ENCODE results near the gene RAB7A. TPM values are rescaled to one million over a fixed set of nuclear protein-coding genes. Genes with fewer than 3 reads are reported as not detected.
A peak's percentile ranks its signal among the peaks of the same experiment; 100 is the strongest.
"Not testable (repeated sequence)": the region's sequence is repeated elsewhere in the genome, so short reads cannot be mapped to it uniquely, and the experiment has no call there.

Gene RAB7A
- total and polyA plus RNA-seq, 7 donors = 206 to 410 (median 316) TPM

DNA sequence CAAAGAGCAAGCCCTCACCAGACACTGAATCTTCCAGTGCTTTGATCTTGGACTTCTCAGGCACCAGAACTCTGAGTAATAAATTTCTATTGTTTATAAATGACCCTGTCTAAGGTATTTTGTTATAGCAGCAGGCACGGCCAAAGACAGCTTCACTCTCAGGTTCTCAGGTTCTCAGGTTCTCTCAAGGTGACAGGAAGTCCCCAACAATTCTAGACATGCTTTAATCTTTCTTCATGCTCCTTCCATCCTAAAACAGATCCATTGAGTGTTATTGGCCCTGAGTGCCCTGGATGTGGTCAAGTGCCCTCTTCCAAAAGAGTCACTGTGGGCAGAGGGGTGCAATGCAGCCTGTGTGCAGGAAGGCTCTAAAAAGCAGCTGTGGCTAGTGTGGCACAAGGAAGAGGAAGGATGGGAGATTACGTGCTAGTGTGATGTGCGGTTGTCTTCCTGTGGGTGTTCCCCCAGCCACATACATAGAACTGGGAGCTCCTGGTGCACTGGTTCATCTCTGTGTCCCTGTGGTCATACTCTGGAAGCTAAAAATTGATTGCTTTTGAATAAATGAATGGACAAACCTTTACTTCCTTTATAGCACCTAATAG lies 11.0 kb upstream of the RAB7A start:
- TF ChIP-seq, protein P1, sequence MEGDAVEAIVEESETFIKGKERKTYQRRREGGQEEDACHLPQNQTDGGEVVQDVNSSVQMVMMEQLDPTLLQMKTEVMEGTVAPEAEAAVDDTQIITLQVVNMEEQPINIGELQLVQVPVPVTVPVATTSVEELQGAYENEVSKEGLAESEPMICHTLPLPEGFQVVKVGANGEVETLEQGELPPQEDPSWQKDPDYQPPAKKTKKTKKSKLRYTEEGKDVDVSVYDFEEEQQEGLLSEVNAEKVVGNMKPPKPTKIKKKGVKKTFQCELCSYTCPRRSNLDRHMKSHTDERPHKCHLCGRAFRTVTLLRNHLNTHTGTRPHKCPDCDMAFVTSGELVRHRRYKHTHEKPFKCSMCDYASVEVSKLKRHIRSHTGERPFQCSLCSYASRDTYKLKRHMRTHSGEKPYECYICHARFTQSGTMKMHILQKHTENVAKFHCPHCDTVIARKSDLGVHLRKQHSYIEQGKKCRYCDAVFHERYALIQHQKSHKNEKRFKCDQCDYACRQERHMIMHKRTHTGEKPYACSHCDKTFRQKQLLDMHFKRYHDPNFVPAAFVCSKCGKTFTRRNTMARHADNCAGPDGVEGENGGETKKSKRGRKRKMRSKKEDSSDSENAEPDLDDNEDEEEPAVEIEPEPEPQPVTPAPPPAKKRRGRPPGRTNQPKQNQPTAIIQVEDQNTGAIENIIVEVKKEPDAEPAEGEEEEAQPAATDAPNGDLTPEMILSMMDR (IDR thresholded peaks at IDR 0.05) = no peak
- no peak for ATAC-seq
- no peak overlapping the region for H3K4me3 ChIP-seq
- H3K27ac ChIP-seq = no peak overlapping the region
- DNase-seq = no peak
- no peaks in the 10 kb centered on the region for H3K27me3 ChIP-seq (ENCODE audit: insufficient read depth in 3 of 3, low read length in 2 of 3)
- WGBS, 3 donors = 85 to 89% (median 85%) methylated on average over 3 of the region's 3 CpGs
- H3K36me3 ChIP-seq (ENCODE audit: insufficient read depth in 1 of 2, low read depth in 1 of 2) = no peaks in the 10 kb centered on the region
- intact Hi-C loops (cut with DNase I) = no loop called here
- no peaks in the 10 kb centered on the region for H3K9me3 ChIP-seq
- H3K4me1 ChIP-seq = no peaks in the 10 kb centered on the region

DNA sequence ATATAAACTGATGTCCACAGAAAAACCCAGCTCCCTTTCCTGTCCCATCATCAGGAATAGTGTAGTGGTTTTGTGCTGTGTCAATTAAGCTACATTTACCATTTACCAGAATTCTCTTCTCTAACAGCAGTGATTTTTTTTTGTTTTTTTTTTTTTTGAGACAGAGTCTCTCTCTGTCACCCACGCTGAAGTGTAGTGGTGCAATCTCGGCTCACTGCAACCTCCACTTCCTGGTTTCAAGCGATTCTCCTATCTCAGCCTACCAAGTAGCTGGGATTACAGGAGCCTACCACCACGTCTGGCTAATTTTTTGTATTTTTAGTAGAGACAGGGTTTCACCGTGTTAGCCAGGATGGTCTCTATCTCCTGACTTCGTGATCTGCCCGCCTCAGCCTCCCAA lies 7.1 kb upstream of the RAB7A start:
- H3K4me3 ChIP-seq, ATAC-seq: not testable (repeated sequence)
- 78 to 83% (median 80%) methylated on average over 7 of the region's 7 CpGs for WGBS, 3 donors

DNA sequence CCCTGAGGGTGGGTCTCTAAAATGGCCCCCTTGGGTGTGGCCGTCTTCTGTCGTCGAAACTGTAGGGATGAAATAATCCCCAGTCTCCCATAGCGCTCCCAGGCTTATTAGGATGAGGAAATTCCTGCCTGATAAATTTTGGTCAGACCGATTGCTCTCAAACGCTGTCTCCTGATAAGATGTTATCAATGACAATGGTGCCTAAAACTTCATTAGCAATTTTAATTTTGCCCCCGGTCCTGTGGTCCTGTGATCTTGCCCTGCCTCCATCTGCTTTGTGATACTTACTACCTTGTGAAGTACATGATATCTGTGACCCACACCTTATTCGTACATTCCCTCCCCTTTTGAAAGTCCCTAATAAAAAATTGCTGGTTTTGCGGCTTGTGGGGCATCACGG lies 5.1 kb upstream of the RAB7A start:
- DNase-seq (no peak), ATAC-seq (no peak)
- TF ChIP-seq, protein P1 (IDR thresholded peaks at IDR 0.05) = no peak
- WGBS, 3 donors = 44 to 47% (median 44%) methylated on average over 10 of the region's 10 CpGs
- no peaks in the 10 kb centered on the region for H3K27me3 ChIP-seq (ENCODE audit: insufficient read depth in 3 of 3, low read length in 2 of 3)
- intact Hi-C loops (cut with DNase I) = no loop called here
- no peak overlapping the region for H3K4me3 ChIP-seq
- no peaks in the 10 kb centered on the region for H3K36me3 ChIP-seq (ENCODE audit: insufficient read depth in 1 of 2, low read depth in 1 of 2)
- no peaks in the 10 kb centered on the region for H3K9me3 ChIP-seq
- H3K4me1 ChIP-seq = peaks cover 5% of the 10 kb centered on the region
- no peak overlapping the region for H3K27ac ChIP-seq

More for the DNA sequence above, 7.1 kb upstream of the RAB7A start:
- H3K36me3 ChIP-seq (ENCODE audit: insufficient read depth in 1 of 2, low read depth in 1 of 2); H3K27ac ChIP-seq; intact Hi-C loops (cut with DNase I); DNase-seq; H3K4me1 ChIP-seq; H3K9me3 ChIP-seq; H3K27me3 ChIP-seq (ENCODE audit: insufficient read depth in 3 of 3, low read length in 2 of 3): not testable (repeated sequence)

DNA sequence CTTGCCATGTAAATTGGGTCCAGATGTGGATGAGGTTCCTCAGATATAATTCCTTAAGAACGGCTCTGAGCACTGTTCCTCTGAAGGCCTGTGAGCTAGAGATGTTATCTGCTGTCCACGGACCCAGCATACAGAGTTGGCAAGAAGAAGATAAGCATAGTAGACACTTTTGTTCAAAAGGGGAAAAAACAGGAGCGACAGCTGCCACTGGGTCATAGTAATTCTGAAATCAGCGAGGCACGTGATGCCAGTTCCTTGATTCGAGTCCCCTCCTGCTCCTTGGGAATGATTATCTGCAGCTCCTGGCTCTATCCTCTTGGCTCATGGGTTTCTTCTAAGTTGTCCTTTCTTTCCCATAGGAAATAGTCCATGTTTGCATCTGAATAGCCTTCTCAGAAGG lies 2.5 kb upstream of the RAB7A start:
- TF ChIP-seq, protein P1 (IDR thresholded peaks at IDR 0.05) = no peak
- intact Hi-C loops (cut with DNase I) = no loop called here
- no peak for DNase-seq

DNA sequence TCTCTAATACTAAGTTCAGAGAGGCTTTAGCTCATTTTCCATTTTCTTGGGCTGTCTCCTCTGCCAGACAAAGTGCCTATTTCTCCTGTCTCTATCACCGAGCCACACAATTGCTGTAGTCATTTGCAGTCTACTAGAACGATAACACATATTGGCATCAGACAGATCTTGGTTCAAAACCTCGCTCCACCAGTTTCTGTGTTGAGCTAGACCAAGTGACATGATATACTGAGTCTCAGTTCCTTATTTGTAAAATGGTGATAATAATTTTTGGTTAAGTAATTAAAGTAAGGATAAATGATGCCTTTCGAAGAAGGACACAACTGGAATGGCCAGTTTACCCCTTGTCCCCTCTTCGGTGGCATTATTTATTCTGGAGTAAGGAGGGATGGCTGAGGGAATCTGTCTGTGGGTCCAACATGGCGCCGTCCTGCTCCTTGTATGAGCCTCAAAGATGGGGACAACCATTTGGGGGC lies 398 bp upstream of the RAB7A start:
- H3K36me3 ChIP-seq (ENCODE audit: insufficient read depth in 1 of 2, low read depth in 1 of 2) = peaks cover 0 to 4% of the 10 kb centered on the region in 2 donors
- H3K27ac ChIP-seq = peak overlapping the region; percentile 100
- TF ChIP-seq, protein P1 (IDR thresholded peaks at IDR 0.05) = no peak
- DNase-seq = no peak
- H3K27me3 ChIP-seq (ENCODE audit: insufficient read depth in 3 of 3, low read length in 2 of 3) = no peaks in the 10 kb centered on the region
- ATAC-seq = no peak
- peak overlapping the region; percentile 98 for H3K4me3 ChIP-seq
- intact Hi-C loops (cut with DNase I) = loop anchor here (1.0 to 5.0 kb wide), 4 partner anchors 45 to 72 kb away; no protein-coding TSS in a partner anchor
- WGBS, 3 donors = 53 to 57% (median 54%) methylated on average over 7 of the region's 7 CpGs
- H3K9me3 ChIP-seq = no peaks in the 10 kb centered on the region
- peaks cover 29% of the 10 kb centered on the region for H3K4me1 ChIP-seq

More for the DNA sequence above, 2.5 kb upstream of the RAB7A start:
- Histone ChIP-seq H3K36me3 (ENCODE audit: insufficient read depth in 1 of 2, low read depth in 1 of 2) (peaks cover 0 to 3% of the 10 kb centered on the region in 2 donors), H3K9me3 (no peaks in the 10 kb centered on the region), H3K27me3 (ENCODE audit: insufficient read depth in 3 of 3, low read length in 2 of 3) (no peaks in the 10 kb centered on the region), H3K4me1 (peaks cover 10% of the 10 kb centered on the region), H3K4me3 (no peak overlapping the region), H3K27ac (no peak overlapping the region)
- 83 to 87% (median 84%) methylated on average over 6 of the region's 6 CpGs for WGBS, 3 donors
- ATAC-seq = no peak

All from psoas muscle (tissue), 8 donors.